Calu3 (cell line): Measurements from ENCODE around the gene DMAC2L. TPM values are rescaled to one million over a fixed set of nuclear protein-coding genes. Genes with fewer than 3 reads are reported as not detected.

Experiments used
- BruUV-seq: library from RNA; stranded (reverse); fragments of 400-500 nt; replicated peaks from 2 replicates; lab custom pipeline; 2021; lab: Mats Ljungman, UMichigan
- CTCF ChIA-PET: fragments of 300-600 bp; sonication (Branson Sonifier 250); formaldehyde crosslinking; loops from one replicate; lab custom pipeline; 2022; ENCODE audit warnings: antibody characterized with exemption; lab: Charles Lee
- DNase-seq: peaks from one replicate; pipeline ENCODE4 v3.0.0; 2022
- H3K27ac Mint-ChIP-seq: one replicate; pipeline ENCODE4 v1.8.0; 2022; ENCODE audit warnings: mixed read lengths; ENCODE audit not compliant: unreplicated experiment
- H3K27me3 Mint-ChIP-seq: one replicate; pipeline ENCODE4 v1.8.0; 2022; ENCODE audit warnings: mixed read lengths; ENCODE audit not compliant: unreplicated experiment
- H3K36me3 Mint-ChIP-seq: one replicate; pipeline ENCODE4 v1.8.0; 2022; ENCODE audit warnings: mild to moderate bottlenecking, moderate library complexity, mixed read lengths; ENCODE audit not compliant: insufficient read depth, unreplicated experiment
- H3K4me1 Mint-ChIP-seq: one replicate; pipeline ENCODE4 v1.8.0; 2022; ENCODE audit warnings: mild to moderate bottlenecking, low read depth, mixed read lengths; ENCODE audit not compliant: unreplicated experiment
- H3K4me3 Mint-ChIP-seq: one replicate; pipeline ENCODE4 v1.8.0; 2022; ENCODE audit warnings: mild to moderate bottlenecking, low read depth, moderate library complexity, mixed read lengths; ENCODE audit not compliant: unreplicated experiment
- H3K9me3 Mint-ChIP-seq: one replicate; pipeline ENCODE4 v1.8.0; 2022; ENCODE audit warnings: low read depth, mixed read lengths; ENCODE audit not compliant: unreplicated experiment
- CTCF ChIP-seq: fragments of 200-600 bp; IDR thresholded peaks from one replicate; pipeline ENCODE4 v1.8.0; 2022; ENCODE audit warnings: antibody characterized with exemption; ENCODE audit not compliant: unreplicated experiment
- intact Hi-C: fragments of 100-400 bp; cut with micrococcal nuclease; formaldehyde crosslinking; loops from one replicate; pipeline ENCODE4 v1.10.0; 2022; ENCODE audit not compliant: unreplicated experiment
- total RNA-seq: library from RNA; stranded (reverse); gene quantifications from 2 replicates; pipeline ENCODE4 v1.2.3, GENCODE V29; 2022

The DMAC2L gene
- total RNA-seq, 1 experiment from 2014 or later = 21.2 TPM

- no peak for DNase-seq
- H3K9me3 Mint-ChIP-seq = no peaks in the 10 kb centered on the region
- intact Hi-C loops = loop anchor here (1.0 kb wide), 1 partner anchor 215 kb away; no protein-coding TSS in a partner anchor
- H3K4me3 Mint-ChIP-seq = no peak overlapping the region
- no TSS peak for BruUV-seq
- no peak overlapping the region for H3K27ac Mint-ChIP-seq
- TF ChIP-seq CTCF = peak; percentile 21
- no peaks in the 10 kb centered on the region for H3K27me3 Mint-ChIP-seq
- peaks cover 14% of the 10 kb centered on the region for H3K4me1 Mint-ChIP-seq
- no peaks in the 10 kb centered on the region for H3K36me3 Mint-ChIP-seq
- CTCF ChIA-PET = interaction anchor here (0.6 to 1.0 kb wide), 6 partner anchors 14 to 460 kb away, joined by 3 to 7 read pairs (median 4); partner anchors contain the start of gene CDKL1
These were observed 6.0 kb downstream of the DMAC2L start for GRCh38 chr14:50318031-50318626.

- no peak for DNase-seq
- Mint-ChIP-seq H3K36me3 (no peaks in the 10 kb centered on the region), H3K27me3 (no peaks in the 10 kb centered on the region), H3K4me1 (peaks cover 14% of the 10 kb centered on the region), H3K9me3 (no peaks in the 10 kb centered on the region), H3K27ac (no peak overlapping the region), H3K4me3 (no peak overlapping the region)
- no TSS peak for BruUV-seq
- CTCF ChIA-PET = no interaction called here
- intact Hi-C loops = no loop called here
- TF ChIP-seq CTCF = no peak
These were observed 7.2 kb downstream of the DMAC2L start for GRCh38 chr14:50319293-50319692.

- Mint-ChIP-seq H3K36me3 (no peaks in the 10 kb centered on the region), H3K4me1 (peaks cover 14% of the 10 kb centered on the region), H3K27ac (no peak overlapping the region), H3K27me3 (no peaks in the 10 kb centered on the region), H3K4me3 (no peak overlapping the region), H3K9me3 (no peaks in the 10 kb centered on the region)
- TF ChIP-seq CTCF = no peak
- DNase-seq = no peak
- BruUV-seq = no TSS peak
- CTCF ChIA-PET = no interaction called here
- intact Hi-C loops = loop anchor here (5.0 kb wide), 2 partner anchors 128 to 458 kb away; no protein-coding TSS in a partner anchor
These were observed 7.6 kb downstream of the DMAC2L start for GRCh38 chr14:50319721-50320120.

GRCh38 chr14:50320283-50320682 is 8.2 kb downstream of the DMAC2L start:
- Mint-ChIP-seq H3K4me1 (peaks cover 14% of the 10 kb centered on the region), H3K27ac (no peak overlapping the region), H3K27me3 (no peaks in the 10 kb centered on the region), H3K36me3 (no peaks in the 10 kb centered on the region), H3K4me3 (no peak overlapping the region), H3K9me3 (no peaks in the 10 kb centered on the region)
- no peak for DNase-seq
- BruUV-seq = no TSS peak
- TF ChIP-seq CTCF = no peak
- CTCF ChIA-PET = interaction anchor here (1.0 to 1.2 kb wide), 4 partner anchors 44 to 453 kb away, joined by 3 to 9 read pairs (median 6); partner anchors contain the start of genes CDKL1 and MAP4K5
- intact Hi-C loops = loop anchor here (5.0 kb wide), 2 partner anchors 127 to 457 kb away; no protein-coding TSS in a partner anchor
